HEK293 (cell line): ENCODE data around the gene GIPC2.

Experiments
- CTCF ChIA-PET: fragments of 350-600 bp; formaldehyde crosslinking; extraction: SDS; loops from one replicate; lab custom pipeline; 2021; ENCODE audit warnings: antibody characterized with exemption; lab: Yijun Ruan, JAX
- POLR2A ChIA-PET: fragments of 300-600 bp; formaldehyde crosslinking; extraction: SDS; loops from one replicate; lab custom pipeline; 2020; ENCODE audit warnings: antibody characterized with exemption, inconsistent platforms; lab: Yijun Ruan, JAX
- H3K27ac ChIP-seq: fragments of 200-500 bp; sonication (Bioruptor generic); 2 replicates; pipeline ENCODE4 v1.5.1; 2014; ENCODE audit warnings: low read depth, low read length, control low read depth, inconsistent platforms; ENCODE audit errors: extremely low read depth
- H3K36me3 ChIP-seq, 2 experiments: fragments of 200-500 bp in 1 of 2; sonication (Bioruptor generic) in 1 of 2; 1 replicate in 1 of 2; 2 replicates in 1 of 2; pipeline ENCODE4 v1.5.1; 2014 to 2017; ENCODE audit warnings: inconsistent platforms in 2 of 2, low read length in 2 of 2; ENCODE audit not compliant: control insufficient read depth in 2 of 2, insufficient read depth in 1 of 2
- H3K4me1 ChIP-seq: fragments of 200-500 bp; sonication (Bioruptor generic); 2 replicates; pipeline ENCODE4 v1.5.1; 2014; ENCODE audit warnings: mild to moderate bottlenecking, low read length, inconsistent platforms; ENCODE audit not compliant: control insufficient read depth, insufficient read depth
- H3K4me3 ChIP-seq: 2 replicates; pipeline ENCODE4 v1.5.1; 2011; ENCODE audit warnings: low read depth, mild to moderate bottlenecking, control low read depth, low read length, moderate library complexity
- H3K9me3 ChIP-seq: fragments of 200-500 bp; sonication (Bioruptor generic); 2 replicates; pipeline ENCODE4 v1.5.1; 2014; ENCODE audit warnings: low read depth, low read length, inconsistent platforms; ENCODE audit not compliant: control insufficient read depth, insufficient read depth
- AEBP2 ChIP-seq: fragments of 450-650 bp; formaldehyde crosslinking; IDR thresholded peaks from 2 replicates; pipeline ENCODE4 v1.5.1; 2016; ENCODE audit warnings: missing biosample characterization, missing genetic modification characterization, borderline replicate concordance
- GLIS1 ChIP-seq: fragments of 450-650 bp; formaldehyde crosslinking; IDR thresholded peaks from 2 replicates; pipeline ENCODE4 v1.5.1; 2016; ENCODE audit warnings: missing biosample characterization, missing genetic modification characterization
- MZF1 ChIP-seq: fragments of 450-650 bp; formaldehyde crosslinking; IDR thresholded peaks from 2 replicates; pipeline ENCODE4 v1.5.1; 2017; ENCODE audit warnings: missing biosample characterization, missing genetic modification characterization, borderline replicate concordance
- REST ChIP-seq: fragments of 450-650 bp; formaldehyde crosslinking; IDR thresholded peaks from 2 replicates; pipeline ENCODE4 v1.5.1; 2016; ENCODE audit warnings: missing biosample characterization, missing genetic modification characterization
- SETDB1 ChIP-seq: IDR thresholded peaks from one replicate; pipeline ENCODE4 v1.6.1; 2017; ENCODE audit warnings: mild to moderate bottlenecking, low read length, moderate library complexity, mixed read lengths; ENCODE audit not compliant: insufficient read length
- TCF7L2 ChIP-seq: IDR thresholded peaks from 2 replicates; pipeline ENCODE4 v1.6.1; 2011; ENCODE audit warnings: low read depth, mild to moderate bottlenecking, inconsistent platforms, low read length, moderate library complexity, borderline replicate concordance
- ZBTB21 ChIP-seq: fragments of 450-650 bp; formaldehyde crosslinking; IDR thresholded peaks from 2 replicates; pipeline ENCODE4 v1.5.1; 2017; ENCODE audit warnings: missing biosample characterization, missing genetic modification characterization
- ZEB2 ChIP-seq: fragments of 450-650 bp; formaldehyde crosslinking; IDR thresholded peaks from 2 replicates; pipeline ENCODE4 v1.5.1; 2016; ENCODE audit warnings: missing biosample characterization, missing genetic modification characterization
- ZIC2 ChIP-seq: fragments of 450-650 bp; formaldehyde crosslinking; IDR thresholded peaks from 2 replicates; pipeline ENCODE4 v1.5.1; 2016; ENCODE audit warnings: missing biosample characterization, missing genetic modification characterization
- ZNF112 ChIP-seq: fragments of 450-650 bp; formaldehyde crosslinking; IDR thresholded peaks from 2 replicates; pipeline ENCODE4 v1.5.0; 2017; ENCODE audit warnings: missing biosample characterization, missing genetic modification characterization
- ZNF148 ChIP-seq: fragments of 450-650 bp; formaldehyde crosslinking; IDR thresholded peaks from 2 replicates; pipeline ENCODE4 v1.5.0; 2017; ENCODE audit warnings: missing biosample characterization, missing genetic modification characterization, borderline replicate concordance
- ZNF2 ChIP-seq: fragments of 450-650 bp; formaldehyde crosslinking; IDR thresholded peaks from 2 replicates; pipeline ENCODE4 v1.5.1; 2016; ENCODE audit warnings: missing biosample characterization, missing genetic modification characterization
- ZNF202 ChIP-seq: fragments of 450-650 bp; formaldehyde crosslinking; IDR thresholded peaks from 2 replicates; pipeline ENCODE4 v1.5.1; 2016; ENCODE audit warnings: missing biosample characterization, missing genetic modification characterization, borderline replicate concordance
- ZNF211 ChIP-seq: fragments of 450-650 bp; formaldehyde crosslinking; IDR thresholded peaks from 2 replicates; pipeline ENCODE4 v1.5.1; 2016; ENCODE audit warnings: low read depth, missing biosample characterization, missing genetic modification characterization
- ZNF302 ChIP-seq: fragments of 450-650 bp; formaldehyde crosslinking; IDR thresholded peaks from 2 replicates; pipeline ENCODE4 v1.5.1; 2016; ENCODE audit warnings: missing biosample characterization, missing genetic modification characterization, low read depth
- ZNF366 ChIP-seq: fragments of 450-650 bp; formaldehyde crosslinking; conservative IDR thresholded peaks from 2 replicates; pipeline ENCODE4 v1.5.1; 2016; ENCODE audit warnings: missing biosample characterization, missing genetic modification characterization
- ZNF404 ChIP-seq: fragments of 450-650 bp; formaldehyde crosslinking; IDR thresholded peaks from 2 replicates; pipeline ENCODE4 v1.5.1; 2017; ENCODE audit warnings: missing biosample characterization, missing genetic modification characterization
- ZNF549 ChIP-seq: fragments of 450-650 bp; IDR thresholded peaks from 2 replicates; pipeline ENCODE4 v1.5.1; 2018; ENCODE audit warnings: missing biosample characterization, missing genetic modification characterization, mild to moderate bottlenecking, inconsistent platforms, moderate library complexity
- ZNF555 ChIP-seq: fragments of 450-650 bp; formaldehyde crosslinking; conservative IDR thresholded peaks from 2 replicates; pipeline ENCODE4 v1.5.1; 2017; ENCODE audit warnings: missing biosample characterization, mild to moderate bottlenecking, missing genetic modification characterization, inconsistent platforms
- ZNF560 ChIP-seq: fragments of 450-650 bp; formaldehyde crosslinking; IDR thresholded peaks from 2 replicates; pipeline ENCODE4 v1.5.1; 2017; ENCODE audit warnings: missing biosample characterization, missing genetic modification characterization, borderline replicate concordance
- ZNF561 ChIP-seq: fragments of 450-650 bp; IDR thresholded peaks from 2 replicates; pipeline ENCODE4 v1.5.1; 2018; ENCODE audit warnings: missing biosample characterization, missing genetic modification characterization, borderline replicate concordance
- ZNF571 ChIP-seq: fragments of 450-650 bp; formaldehyde crosslinking; IDR thresholded peaks from 2 replicates; pipeline ENCODE4 v1.5.0; 2017; ENCODE audit warnings: missing biosample characterization, missing genetic modification characterization
- ZNF596 ChIP-seq: fragments of 450-650 bp; IDR thresholded peaks from 2 replicates; pipeline ENCODE4 v1.5.0; 2018; ENCODE audit warnings: missing biosample characterization, mild to moderate bottlenecking, missing genetic modification characterization, moderate library complexity
- ZNF629 ChIP-seq: fragments of 450-650 bp; formaldehyde crosslinking; IDR thresholded peaks from 2 replicates; pipeline ENCODE4 v1.5.1; 2017; ENCODE audit warnings: missing biosample characterization, missing genetic modification characterization
- ZNF654 ChIP-seq: fragments of 450-650 bp; formaldehyde crosslinking; IDR thresholded peaks from 2 replicates; pipeline ENCODE4 v1.5.1; 2016; ENCODE audit warnings: low read depth, missing biosample characterization, missing genetic modification characterization
- ZNF791 ChIP-seq: fragments of 450-650 bp; formaldehyde crosslinking; IDR thresholded peaks from 2 replicates; pipeline ENCODE4 v1.5.1; 2016; ENCODE audit warnings: missing biosample characterization, missing genetic modification characterization

GIPC2 gene

GRCh38 chr1:78113156-78113916, 67.6 kb downstream of the GIPC2 start:
- Histone ChIP-seq H3K9me3 (no peaks in the 10 kb centered on the region), H3K36me3 (no peaks in the 10 kb centered on the region), H3K4me3 (no peak overlapping the region), H3K27ac (no peak overlapping the region), H3K4me1 (no peaks in the 10 kb centered on the region)
- POLR2A ChIA-PET: interaction anchor here (2.3 kb wide), 1 partner anchor 109 kb away, joined by 20 read pairs; the partner anchor contains the start of gene DNAJB4
- TF ChIP-seq ZNF561 (no peak), ZNF560 (no peak)
- CTCF ChIA-PET: interaction anchor here (0.6 to 3.2 kb wide), 24 partner anchors 10 to 1413 kb away, joined by 3 to 42 read pairs (median 4); partner anchors contain the start of gene DNAJB4

GRCh38 chr1:78114034-78114956, 68.5 kb downstream of the GIPC2 start:
- CTCF ChIA-PET: interaction anchor here (0.6 to 3.2 kb wide), 73 partner anchors 8 to 1413 kb away, joined by 3 to 42 read pairs (median 4); partner anchors contain the start of genes DNAJB4 and FUBP1
- POLR2A ChIA-PET: interaction anchor here (1.0 to 2.3 kb wide), 2 partner anchors 110 to 136 kb away, joined by 4 to 20 read pairs; partner anchors contain the start of genes DNAJB4 and FUBP1
- Histone ChIP-seq H3K9me3 (no peaks in the 10 kb centered on the region), H3K36me3 (no peaks in the 10 kb centered on the region), H3K27ac (no peak overlapping the region), H3K4me1 (no peaks in the 10 kb centered on the region), H3K4me3 (no peak overlapping the region)
- TF ChIP-seq ZNF596 (tag by site-specific recombination): no peak
- no peak for TF ChIP-seq ZNF366 (tag by site-specific recombination)
- TF ChIP-seq ZNF549 (tag by site-specific recombination): no peak
- TF ChIP-seq ZNF2: peak; percentile 86
- no peak for TF ChIP-seq ZIC2
- no peak for TF ChIP-seq ZNF404 (tag by site-specific recombination)
- TF ChIP-seq ZEB2 (tag by site-specific recombination): no peak
- TF ChIP-seq TCF7L2: no peak
- no peak for TF ChIP-seq MZF1 (tag by site-specific recombination)
- no peak for TF ChIP-seq ZBTB21 (tag by site-specific recombination)
- no peak for TF ChIP-seq ZNF555 (tag by site-specific recombination)
- no peak for TF ChIP-seq GLIS1 (tag by site-specific recombination)
- TF ChIP-seq ZNF202 (tag by site-specific recombination): no peak
- TF ChIP-seq ZNF791: no peak
- no peak for TF ChIP-seq ZNF629 (tag by site-specific recombination)
- no peak for TF ChIP-seq ZNF148
- TF ChIP-seq ZNF211: no peak
- TF ChIP-seq ZNF654: peak; percentile 91
- TF ChIP-seq REST: no peak
- TF ChIP-seq ZNF112 (tag by site-specific recombination): no peak
- TF ChIP-seq AEBP2 (tag by site-specific recombination): no peak
- TF ChIP-seq ZNF302: no peak
- TF ChIP-seq ZNF571: no peak
- TF ChIP-seq SETDB1: no peak
